DND-41 (cell line): Measurements from ENCODE around the gene IL17RE.
"Not testable (repeated sequence)": the region's sequence is repeated elsewhere in the genome, so short reads cannot be mapped to it uniquely, and the experiment has no call there.

Source experiments
- CTCF ChIP-seq: IDR thresholded peaks from 2 replicates; pipeline ENCODE4 v1.5.1; 2012; ENCODE audit warnings: borderline replicate concordance, low read length, moderate library complexity, mild to moderate bottlenecking; ENCODE audit not compliant: poor library complexity, severe bottlenecking; ENCODE audit errors: extremely low read depth
- EZH2 ChIP-seq: IDR thresholded peaks from 3 replicates; pipeline ENCODE4 v1.6.1; 2012; ENCODE audit warnings: borderline replicate concordance, low read depth, mild to moderate bottlenecking, moderate library complexity, low read length, inconsistent platforms; ENCODE audit not compliant: severe bottlenecking

GRCh38 chr3:9854291-9854940 lies 48.2 kb upstream of the IL17RE start:
- TF ChIP-seq CTCF, EZH2: not testable (repeated sequence)
